ENCODE measurements around the gene KANSL1.

GRCh38 chr17:46031920-46032319 lies 161.3 kb downstream of the KANSL1 start:
- TF ChIP-seq REST (IDR thresholded peaks at IDR 0.05; ENCODE audit: low read depth, low read length) (no peak), YY1 (IDR thresholded peaks at IDR 0.05; ENCODE audit: low read depth) (no peak), EZH2phosphoT487 (IDR thresholded peaks at IDR 0.05; ENCODE audit: borderline replicate concordance, low read depth) (no peak), CTCF (IDR thresholded peaks at IDR 0.05) (no peak)
